ENCODE measurements around the gene GDE1. TPM values are rescaled to one million over a fixed set of nuclear protein-coding genes. Genes with fewer than 3 reads are reported as not detected.
"Not testable (repeated sequence)": the region's sequence is repeated elsewhere in the genome, so short reads cannot be mapped to it uniquely, and the experiment has no call there.

GDE1 gene
- total RNA-seq, 1 donor from 2014 or later: 75.3 TPM

DNA sequence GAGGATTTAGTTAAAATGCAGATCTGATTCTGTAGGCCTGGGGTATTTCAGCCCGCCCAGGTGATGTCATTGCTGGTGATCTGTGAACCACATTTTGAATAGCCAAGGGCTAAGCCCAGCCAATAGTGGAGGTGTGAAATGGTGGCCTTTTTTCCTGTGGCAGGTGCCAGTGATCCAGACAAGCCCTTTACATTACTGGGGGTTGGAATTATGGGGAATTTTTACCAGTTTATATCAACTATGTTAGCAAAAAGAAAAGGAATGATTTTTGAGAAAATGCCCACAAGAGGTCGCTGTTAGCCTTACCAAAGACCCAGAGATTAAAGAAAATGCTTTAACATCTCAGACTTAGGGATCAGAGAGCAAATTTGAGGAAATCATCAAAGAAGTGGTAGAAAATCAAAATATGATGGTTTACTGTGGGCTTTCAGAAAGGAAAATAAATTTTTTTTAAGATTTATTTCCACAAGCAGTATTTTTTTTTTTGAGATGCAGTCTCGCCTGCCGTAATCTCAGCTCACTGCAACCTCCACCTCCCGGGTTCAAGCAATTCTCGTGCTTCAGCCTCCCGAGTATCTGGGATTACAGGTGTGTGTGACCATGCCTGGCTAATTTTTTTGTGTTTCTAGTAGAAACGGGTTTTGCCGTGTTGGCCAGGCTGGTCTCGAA is 37.5 kb upstream of the GDE1 start:
- no peak overlapping the region for H3K27ac ChIP-seq
- H3K4me3 ChIP-seq: no peak overlapping the region
- peaks cover 14% of the 10 kb centered on the region for H3K4me1 ChIP-seq
- DNase-seq (no peak), ATAC-seq (no peak)
- H3K27me3 ChIP-seq: no peaks in the 10 kb centered on the region
- H3K9me3 ChIP-seq: no peaks in the 10 kb centered on the region
- no peaks in the 10 kb centered on the region for H3K36me3 ChIP-seq
- intact Hi-C loops (cut with DNase I): no loop called here
- TF ChIP-seq, protein P1, sequence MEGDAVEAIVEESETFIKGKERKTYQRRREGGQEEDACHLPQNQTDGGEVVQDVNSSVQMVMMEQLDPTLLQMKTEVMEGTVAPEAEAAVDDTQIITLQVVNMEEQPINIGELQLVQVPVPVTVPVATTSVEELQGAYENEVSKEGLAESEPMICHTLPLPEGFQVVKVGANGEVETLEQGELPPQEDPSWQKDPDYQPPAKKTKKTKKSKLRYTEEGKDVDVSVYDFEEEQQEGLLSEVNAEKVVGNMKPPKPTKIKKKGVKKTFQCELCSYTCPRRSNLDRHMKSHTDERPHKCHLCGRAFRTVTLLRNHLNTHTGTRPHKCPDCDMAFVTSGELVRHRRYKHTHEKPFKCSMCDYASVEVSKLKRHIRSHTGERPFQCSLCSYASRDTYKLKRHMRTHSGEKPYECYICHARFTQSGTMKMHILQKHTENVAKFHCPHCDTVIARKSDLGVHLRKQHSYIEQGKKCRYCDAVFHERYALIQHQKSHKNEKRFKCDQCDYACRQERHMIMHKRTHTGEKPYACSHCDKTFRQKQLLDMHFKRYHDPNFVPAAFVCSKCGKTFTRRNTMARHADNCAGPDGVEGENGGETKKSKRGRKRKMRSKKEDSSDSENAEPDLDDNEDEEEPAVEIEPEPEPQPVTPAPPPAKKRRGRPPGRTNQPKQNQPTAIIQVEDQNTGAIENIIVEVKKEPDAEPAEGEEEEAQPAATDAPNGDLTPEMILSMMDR (IDR thresholded peaks at IDR 0.05): peak; percentile 70

DNA sequence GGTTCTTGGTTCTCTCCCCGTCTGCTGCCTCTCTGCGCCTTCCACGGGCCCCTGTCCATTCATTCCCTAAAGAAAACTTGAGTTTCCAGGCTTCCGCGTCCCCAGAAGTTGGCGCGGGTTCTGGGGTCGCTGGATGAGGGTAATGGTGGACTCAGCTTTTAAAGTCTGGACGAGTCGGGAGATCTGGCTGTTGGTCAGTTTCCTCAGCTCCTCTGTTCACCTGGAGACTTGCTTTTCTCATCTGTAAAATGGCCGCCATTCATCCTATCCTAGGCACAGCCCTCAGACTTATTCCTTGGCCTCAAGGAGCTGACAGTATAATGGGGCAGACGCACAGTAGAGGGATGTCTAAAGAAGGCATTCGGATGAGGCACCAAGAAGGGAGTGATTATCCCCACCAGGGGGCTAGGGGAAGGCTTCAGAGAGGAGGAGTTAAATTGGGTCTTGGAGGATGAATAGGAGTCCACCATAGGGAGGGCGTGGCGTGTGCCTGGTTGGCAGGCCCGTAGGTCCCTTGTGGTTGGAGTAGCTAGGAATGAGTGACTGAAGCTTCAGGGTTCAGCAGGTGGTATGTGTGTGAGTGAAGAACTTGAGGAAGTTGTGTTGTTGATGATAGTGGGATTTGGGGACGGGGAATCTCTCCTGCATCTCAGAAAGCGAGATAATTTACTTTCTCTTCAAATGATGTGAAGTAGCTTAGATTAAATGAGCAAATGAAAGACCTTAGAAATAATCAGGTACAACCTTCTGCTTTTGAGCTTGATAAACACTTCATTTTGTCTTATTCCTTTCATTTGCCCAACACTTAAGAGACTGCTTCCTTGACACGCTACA is 34.3 kb upstream of the GDE1 start:
- Histone ChIP-seq H3K27ac (peak overlapping the region; percentile 89), H3K4me1 (peaks cover 16% of the 10 kb centered on the region), H3K27me3 (no peaks in the 10 kb centered on the region), H3K4me3 (peak overlapping the region; percentile 84), H3K36me3 (peaks cover 8% of the 10 kb centered on the region), H3K9me3 (no peaks in the 10 kb centered on the region)
- ATAC-seq (no peak), DNase-seq (no peak)
- intact Hi-C loops (cut with DNase I): no loop called here
- TF ChIP-seq, protein P1 (IDR thresholded peaks at IDR 0.05): peak; percentile 5

DNA sequence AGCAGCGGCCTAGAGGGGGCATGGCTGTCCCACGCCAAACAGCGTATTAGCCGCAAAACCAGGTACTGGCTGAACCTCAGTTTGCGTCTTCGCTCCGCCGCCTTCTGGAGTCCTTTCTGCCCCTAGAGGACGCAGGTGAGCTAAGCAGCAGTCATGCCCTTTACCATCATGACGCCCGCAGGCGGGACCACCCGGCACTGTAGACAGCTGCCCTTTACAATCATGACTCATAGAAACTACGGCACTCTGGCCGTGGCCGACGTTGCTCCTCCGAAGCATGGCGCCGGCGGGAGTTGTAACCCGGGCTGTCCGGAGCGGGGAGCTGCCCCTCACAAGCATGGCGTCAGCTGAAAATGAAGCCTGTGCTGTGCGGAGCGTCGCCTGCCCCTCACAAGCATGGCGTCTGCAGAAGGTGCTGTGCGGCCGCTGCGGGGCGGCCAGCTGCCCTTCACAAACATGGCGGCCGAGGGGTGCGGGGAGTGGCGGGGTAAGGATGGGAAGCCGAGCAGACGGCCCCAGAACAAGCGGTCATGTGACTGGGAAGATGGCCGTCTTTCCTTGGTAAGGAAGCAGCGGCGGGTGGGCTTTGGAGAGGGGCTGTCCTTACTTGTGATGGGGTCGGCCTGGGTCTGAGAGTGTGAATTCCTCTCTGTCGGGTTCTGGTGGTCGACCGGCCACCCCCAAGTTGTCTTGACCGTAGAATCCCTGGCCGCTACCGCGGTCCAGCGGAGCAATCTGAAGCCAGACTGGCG is 33.5 kb upstream of the GDE1 start, which contains the start of gene VPS35L:
TSS of gene VPS35L (plus strand) at position 518 of the 752 bp plus-strand sequence. CDS start at position 545, 27 bp downstream.
- intact Hi-C loops (cut with DNase I): no loop called here
- peak; percentile 99 for ATAC-seq
- H3K4me3 ChIP-seq: peak within 1 kb of the TSS; percentile 84
- peak within 1 kb of the TSS; percentile 89 for H3K27ac ChIP-seq
- TF ChIP-seq, protein P1 (IDR thresholded peaks at IDR 0.05): peak; percentile 72
- no peaks in the 10 kb centered on the region for H3K9me3 ChIP-seq
- H3K4me1 ChIP-seq: peaks cover 16% of the 10 kb centered on the region
- peak; percentile 99 for DNase-seq
- H3K27me3 ChIP-seq: no peaks in the 10 kb centered on the region
- H3K36me3 ChIP-seq: peaks cover 9% of the 10 kb centered on the region

DNA sequence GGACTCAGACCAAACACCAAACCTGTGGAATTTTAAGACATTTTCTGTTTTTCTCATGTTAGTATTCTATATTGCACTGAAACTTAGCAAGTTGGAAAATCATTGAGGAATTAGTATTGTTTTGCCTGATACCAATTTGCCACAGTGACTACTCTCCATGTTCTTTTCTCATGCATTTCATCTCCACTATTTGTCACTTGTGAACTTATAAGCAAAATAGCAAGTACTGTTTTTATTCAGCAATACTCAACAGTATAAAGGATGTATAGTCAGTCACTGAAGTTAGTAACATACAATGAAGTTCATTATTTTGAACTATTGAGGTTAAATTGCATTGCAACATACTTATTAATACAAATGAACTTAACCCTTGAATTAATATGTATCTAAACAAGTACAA is 27.8 kb upstream of the GDE1 start:
- no peak overlapping the region for H3K27ac ChIP-seq
- peaks cover 5% of the 10 kb centered on the region for H3K4me1 ChIP-seq
- no peaks in the 10 kb centered on the region for H3K9me3 ChIP-seq
- no peak overlapping the region for H3K4me3 ChIP-seq
- TF ChIP-seq, protein P1 (IDR thresholded peaks at IDR 0.05): no peak
- H3K36me3 ChIP-seq: peaks cover 42% of the 10 kb centered on the region
- DNase-seq (no peak), ATAC-seq (no peak)
- intact Hi-C loops (cut with DNase I): no loop called here
- no peaks in the 10 kb centered on the region for H3K27me3 ChIP-seq

DNA sequence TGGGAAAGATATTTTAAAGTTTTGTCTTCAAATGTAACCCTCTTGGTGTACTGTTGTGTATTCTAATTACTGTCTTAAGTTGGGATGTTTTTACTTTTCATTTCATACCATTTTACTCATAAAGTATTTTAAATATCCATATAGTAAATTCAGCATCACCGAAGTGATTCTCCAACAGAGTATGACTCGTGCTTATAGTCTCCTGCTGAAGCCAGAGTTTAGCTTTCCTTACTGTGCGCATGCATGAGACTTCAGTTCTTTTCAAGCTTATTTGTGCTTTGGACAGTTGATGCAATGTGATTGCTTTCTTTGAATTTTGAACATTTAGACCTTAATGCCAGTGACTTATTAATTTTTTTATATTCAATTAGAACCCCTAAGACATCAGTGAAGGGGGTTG is 26.2 kb upstream of the GDE1 start:
- Histone ChIP-seq H3K4me1 (no peaks in the 10 kb centered on the region), H3K27ac (no peak overlapping the region), H3K9me3 (no peaks in the 10 kb centered on the region), H3K36me3 (peaks cover 56% of the 10 kb centered on the region), H3K4me3 (no peak overlapping the region), H3K27me3 (no peaks in the 10 kb centered on the region)
- intact Hi-C loops (cut with DNase I): no loop called here
- TF ChIP-seq, protein P1 (IDR thresholded peaks at IDR 0.05): no peak
- DNase-seq (no peak), ATAC-seq (no peak)

DNA sequence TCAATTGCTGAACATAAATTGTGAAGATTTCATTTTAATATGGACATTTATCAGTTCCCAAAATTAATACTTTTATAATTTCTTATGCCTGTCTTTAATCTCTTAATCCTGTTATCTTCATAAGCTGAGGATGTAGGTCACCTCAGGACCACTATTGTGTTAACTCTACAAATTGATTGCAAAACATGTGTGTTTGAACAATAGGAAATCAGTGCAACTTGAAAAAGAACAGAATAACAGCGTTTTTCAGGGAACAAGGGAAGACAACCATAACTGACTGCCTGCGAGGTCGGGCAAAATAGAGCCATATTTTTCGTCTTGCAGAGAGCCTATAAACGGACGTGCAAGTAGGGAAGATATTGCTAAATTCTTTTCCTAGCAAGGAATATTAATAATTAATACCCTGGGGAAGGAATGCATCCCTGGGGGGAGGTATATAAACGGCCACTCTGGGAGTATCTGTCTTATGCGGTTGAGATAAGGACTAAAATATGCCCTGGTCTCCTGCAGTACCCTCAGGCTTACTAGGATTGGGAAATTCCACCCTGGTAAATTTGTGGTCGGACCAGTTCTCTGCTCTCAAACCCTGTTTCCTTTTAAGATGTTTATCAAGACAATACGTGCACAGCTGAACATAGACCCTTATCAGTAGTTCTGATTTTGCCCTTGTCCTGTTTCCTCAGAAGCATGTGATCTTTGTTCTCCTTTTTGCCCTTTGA is 21.5 kb upstream of the GDE1 start:
- H3K4me3 ChIP-seq; intact Hi-C loops (cut with DNase I); DNase-seq; H3K9me3 ChIP-seq; H3K27me3 ChIP-seq; ATAC-seq; H3K4me1 ChIP-seq; H3K27ac ChIP-seq: not testable (repeated sequence)
- peaks cover 61% of the 10 kb centered on the region for H3K36me3 ChIP-seq

All from upper lobe of right lung (tissue), 1 donor.